AG09309 (cell line): Measurements from ENCODE around the gene GLOD5.

Experiments used
- DNase-seq: peaks from one replicate; pipeline ENCODE4 v3.0.0-alpha.2; 2010; ENCODE audit warnings: low read depth
- H3K4me3 ChIP-seq: 2 replicates; pipeline ENCODE4 v1.5.1; 2011; ENCODE audit warnings: mild to moderate bottlenecking, low read depth, low read length, moderate library complexity; ENCODE audit not compliant: control insufficient read depth
- CTCF ChIP-seq: IDR thresholded peaks from 2 replicates; pipeline ENCODE4 v1.5.1; 2011; ENCODE audit warnings: mild to moderate bottlenecking, low read depth, low read length, inconsistent platforms; ENCODE audit not compliant: insufficient read depth, control insufficient read depth; ENCODE audit errors: missing control alignments

Gene GLOD5

DNA sequence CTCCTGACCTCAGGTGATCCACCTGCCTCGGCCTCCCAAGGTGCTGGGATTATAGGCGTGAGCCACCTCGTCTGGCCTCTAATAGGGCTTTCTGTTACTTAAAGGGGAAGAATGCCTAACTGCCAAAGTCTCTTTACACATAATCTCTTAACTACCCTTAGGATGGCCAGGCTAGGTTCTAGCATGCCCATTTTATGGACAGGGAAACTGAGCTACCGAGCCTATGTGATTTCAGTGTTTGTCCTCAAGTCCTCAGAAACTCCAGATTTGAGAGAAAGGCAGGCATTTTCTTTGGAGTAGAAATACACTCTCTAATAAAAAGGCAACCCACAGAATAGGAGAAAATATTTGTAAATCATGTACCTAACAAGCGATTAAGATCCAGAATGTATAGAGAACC, 12.4 kb upstream of the GLOD5 start:
- no peak overlapping the region for H3K4me3 ChIP-seq
- no peak for DNase-seq
- TF ChIP-seq CTCF = no peak

- DNase-seq = no peak
- no peak for TF ChIP-seq CTCF
- no peak overlapping the region for H3K4me3 ChIP-seq
These were observed 10.2 kb upstream of the GLOD5 start for GRCh38 chrX:48751343-48751742.

GRCh38 chrX:48752498-48752897, 9.0 kb upstream of the GLOD5 start:
- TF ChIP-seq CTCF = no peak
- no peak for DNase-seq
- no peak overlapping the region for H3K4me3 ChIP-seq

DNA sequence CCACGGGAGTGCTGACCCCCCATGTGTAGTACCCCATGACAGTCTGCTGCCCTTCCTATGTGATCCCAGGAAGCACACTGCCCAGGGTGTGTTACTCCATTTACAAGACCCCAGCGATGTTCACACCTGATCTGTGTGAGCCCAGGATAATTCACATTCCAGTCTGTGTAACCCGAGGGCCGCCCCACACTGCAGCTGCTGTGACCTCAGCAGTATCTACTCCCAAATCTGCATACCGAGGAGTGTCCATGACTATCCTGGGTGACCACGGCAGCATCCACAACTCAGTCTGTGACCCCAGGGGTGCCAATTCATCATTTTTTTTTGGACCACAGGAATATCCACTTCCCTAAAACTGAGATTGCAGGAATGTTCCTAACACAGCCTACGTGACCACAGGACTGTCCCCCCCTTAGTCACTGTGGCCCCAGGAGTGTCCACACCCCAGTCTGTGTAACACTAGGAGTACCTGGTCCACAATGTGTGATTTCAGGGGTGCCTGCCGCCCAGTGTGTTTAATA, 7.8 kb upstream of the GLOD5 start:
- H3K4me3 ChIP-seq = no peak overlapping the region
- TF ChIP-seq CTCF = no peak
- DNase-seq = no peak

- TF ChIP-seq CTCF = no peak
- no peak overlapping the region for H3K4me3 ChIP-seq
- no peak for DNase-seq
These were observed 7.3 kb upstream of the GLOD5 start for GRCh38 chrX:48754238-48754637.

DNA sequence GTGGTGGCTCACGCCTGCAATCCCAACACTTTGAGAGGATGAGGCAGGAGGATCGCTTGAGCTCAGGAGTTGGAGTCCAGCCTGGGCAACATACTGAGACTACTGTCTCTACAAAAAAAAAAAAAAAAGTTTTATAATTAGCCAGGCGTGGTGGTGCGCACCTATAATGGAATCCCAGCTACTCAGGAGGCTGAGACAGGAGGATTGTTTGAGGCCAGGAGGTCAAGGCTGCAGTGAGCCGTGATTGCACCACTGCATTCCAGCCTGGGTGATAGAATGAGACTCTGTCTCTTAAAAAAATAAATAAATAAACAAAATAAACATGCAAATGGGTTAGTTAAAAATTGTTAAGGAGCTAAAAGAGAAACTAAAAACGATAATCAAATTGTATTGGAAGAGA, 7.7 kb downstream of the GLOD5 start:
- no peak overlapping the region for H3K4me3 ChIP-seq
- TF ChIP-seq CTCF = no peak
- DNase-seq = no peak

DNA sequence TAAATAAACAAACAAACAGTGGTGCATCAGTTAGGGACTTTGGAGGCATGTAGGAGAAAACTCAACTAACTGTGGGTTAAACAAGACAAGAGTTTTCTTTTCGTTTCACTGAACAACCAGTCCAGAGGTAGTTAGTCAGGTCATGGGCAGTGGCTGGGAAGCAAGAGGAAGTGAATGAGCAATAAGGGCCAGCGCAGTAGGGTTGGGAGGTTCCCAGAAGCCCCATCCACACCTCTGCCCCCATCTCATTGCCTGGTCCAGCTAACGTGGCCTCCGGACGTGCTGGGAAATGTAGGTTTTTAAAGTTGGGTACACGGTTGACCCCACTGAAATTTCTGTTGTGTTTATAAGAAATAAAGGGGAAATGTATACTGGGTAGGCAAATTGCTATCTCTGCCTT, 8.7 kb downstream of the GLOD5 start:
- TF ChIP-seq CTCF = no peak
- no peak for DNase-seq
- no peak overlapping the region for H3K4me3 ChIP-seq
